Thoracic aorta (tissue), 2 donors: ENCODE measurements around the gene SERPINB11. TPM values are rescaled to one million over a fixed set of nuclear protein-coding genes. Genes with fewer than 3 reads are reported as not detected.

ENCODE experiments used
- ATAC-seq: fragments of 150-250 bp; one replicate; pipeline ENCODE4 v1.8.0; 2017; ENCODE audit warnings: low read depth; ENCODE audit not compliant: insufficient number of reproducible peaks, low FRiP score
- DNase-seq: peaks from one replicate; pipeline ENCODE4 v3.0.0-alpha.2; 2020; ENCODE audit warnings: low spot score
- H3K27ac ChIP-seq, 2 donors: fragments of 200-600 bp; sonication (generic); 1 replicate in 1 of 2; 2 replicates in 1 of 2; pipeline ENCODE4 v1.5.1; 2016; ENCODE audit warnings: mild to moderate bottlenecking in 2 of 2, moderate library complexity in 2 of 2
- H3K27me3 ChIP-seq: fragments of 200-600 bp; sonication (generic); replicated peaks from 2 replicates; pipeline ENCODE4 v1.6.0; 2016; ENCODE audit warnings: mild to moderate bottlenecking; ENCODE audit not compliant: insufficient read depth
- H3K36me3 ChIP-seq: fragments of 200-600 bp; sonication (generic); one replicate; pipeline ENCODE4 v1.5.1; 2016
- H3K4me1 ChIP-seq, 2 donors: fragments of 200-600 bp; sonication (generic); 1 replicate in 1 of 2; 2 replicates in 1 of 2; pipeline versions ENCODE4 v1.5.1 to v1.6.0; 2016; ENCODE audit warnings: low read depth in 2 of 2, mild to moderate bottlenecking in 1 of 2; ENCODE audit not compliant: control insufficient read depth in 1 of 2
- H3K4me3 ChIP-seq: fragments of 200-600 bp; sonication (generic); 2 replicates; pipeline ENCODE4 v1.5.1; 2016; ENCODE audit warnings: mild to moderate bottlenecking
- H3K9me3 ChIP-seq: fragments of 200-600 bp; sonication (generic); 2 replicates; pipeline ENCODE4 v1.5.1; 2016
- total RNA-seq, 2 donors: library from RNA; depleted of rRNA; stranded (reverse); fragments of >200 nt; gene quantifications; one replicate each; pipeline versions ENCODE4 v1.1.0 to v1.2.3, GENCODE V29; 2016
- TF ChIP-seq, protein P1 (sequence below): fragments of 200-600 bp; sonication (generic); IDR thresholded peaks from one replicate; pipeline ENCODE4 v1.5.1; 2019; ENCODE audit warnings: antibody characterized with exemption

The SERPINB11 gene
- total RNA-seq, 2 donors from 2014 or later: not detected

- Histone ChIP-seq H3K27me3 (no peaks in the 10 kb centered on the region), H3K4me3 (no peak overlapping the region), H3K4me1 (no peaks in the 10 kb centered on the region), H3K36me3 (no peaks in the 10 kb centered on the region), H3K27ac (no peak overlapping the region), H3K9me3 (no peaks in the 10 kb centered on the region)
- no peak for ATAC-seq
- no peak for DNase-seq
- TF ChIP-seq, protein P1, sequence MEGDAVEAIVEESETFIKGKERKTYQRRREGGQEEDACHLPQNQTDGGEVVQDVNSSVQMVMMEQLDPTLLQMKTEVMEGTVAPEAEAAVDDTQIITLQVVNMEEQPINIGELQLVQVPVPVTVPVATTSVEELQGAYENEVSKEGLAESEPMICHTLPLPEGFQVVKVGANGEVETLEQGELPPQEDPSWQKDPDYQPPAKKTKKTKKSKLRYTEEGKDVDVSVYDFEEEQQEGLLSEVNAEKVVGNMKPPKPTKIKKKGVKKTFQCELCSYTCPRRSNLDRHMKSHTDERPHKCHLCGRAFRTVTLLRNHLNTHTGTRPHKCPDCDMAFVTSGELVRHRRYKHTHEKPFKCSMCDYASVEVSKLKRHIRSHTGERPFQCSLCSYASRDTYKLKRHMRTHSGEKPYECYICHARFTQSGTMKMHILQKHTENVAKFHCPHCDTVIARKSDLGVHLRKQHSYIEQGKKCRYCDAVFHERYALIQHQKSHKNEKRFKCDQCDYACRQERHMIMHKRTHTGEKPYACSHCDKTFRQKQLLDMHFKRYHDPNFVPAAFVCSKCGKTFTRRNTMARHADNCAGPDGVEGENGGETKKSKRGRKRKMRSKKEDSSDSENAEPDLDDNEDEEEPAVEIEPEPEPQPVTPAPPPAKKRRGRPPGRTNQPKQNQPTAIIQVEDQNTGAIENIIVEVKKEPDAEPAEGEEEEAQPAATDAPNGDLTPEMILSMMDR: no peak
These were observed 18.0 kb upstream of the SERPINB11 start for GRCh38 chr18:63684718-63685117.

GRCh38 chr18:63686871-63687270, 15.9 kb upstream of the SERPINB11 start:
- H3K4me1 ChIP-seq: no peaks in the 10 kb centered on the region
- ATAC-seq (no peak), DNase-seq (no peak)
- no peaks in the 10 kb centered on the region for H3K27me3 ChIP-seq
- H3K4me3 ChIP-seq: no peak overlapping the region
- no peak overlapping the region for H3K27ac ChIP-seq
- no peaks in the 10 kb centered on the region for H3K9me3 ChIP-seq
- H3K36me3 ChIP-seq: no peaks in the 10 kb centered on the region
- TF ChIP-seq, protein P1: no peak

DNA sequence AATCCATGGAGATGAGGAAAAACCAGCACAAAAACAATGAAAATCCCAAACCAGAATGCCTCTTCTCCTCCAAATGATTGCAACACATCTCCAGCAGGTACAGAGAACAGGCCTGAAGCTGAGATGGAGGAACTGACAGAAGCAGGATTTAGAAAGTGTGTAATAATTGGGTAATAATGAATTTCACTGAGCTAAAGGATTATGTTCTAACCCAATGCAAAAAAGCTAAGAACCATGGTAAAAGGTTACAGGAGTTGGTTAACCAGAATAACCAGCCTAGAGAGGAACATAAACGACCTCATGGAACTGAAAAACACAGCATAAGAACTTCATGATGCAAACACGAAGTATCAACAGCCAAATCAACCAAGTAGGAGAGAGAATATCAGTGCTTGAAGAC, 13.7 kb upstream of the SERPINB11 start:
- H3K36me3 ChIP-seq: no peaks in the 10 kb centered on the region
- H3K27me3 ChIP-seq: no peaks in the 10 kb centered on the region
- DNase-seq (no peak), ATAC-seq (no peak)
- no peak overlapping the region for H3K27ac ChIP-seq
- H3K4me3 ChIP-seq: no peak overlapping the region
- H3K9me3 ChIP-seq: no peaks in the 10 kb centered on the region
- no peaks in the 10 kb centered on the region for H3K4me1 ChIP-seq
- TF ChIP-seq, protein P1: no peak

- no peak for DNase-seq
- TF ChIP-seq, protein P1: no peak
- no peak for ATAC-seq
- Histone ChIP-seq H3K4me1 (no peaks in the 10 kb centered on the region), H3K4me3 (no peak overlapping the region), H3K9me3 (no peaks in the 10 kb centered on the region), H3K27ac (no peak overlapping the region), H3K27me3 (no peaks in the 10 kb centered on the region), H3K36me3 (no peaks in the 10 kb centered on the region)
These were observed 5.6 kb upstream of the SERPINB11 start for GRCh38 chr18:63697097-63697660.

GRCh38 chr18:63700501-63700900, 2.3 kb upstream of the SERPINB11 start:
- no peaks in the 10 kb centered on the region for H3K36me3 ChIP-seq

More at GRCh38 chr18:63700501-63700900, 2.3 kb upstream of the SERPINB11 start:
- Histone ChIP-seq H3K4me3 (no peak overlapping the region), H3K27ac (no peak overlapping the region), H3K9me3 (no peaks in the 10 kb centered on the region), H3K4me1 (no peaks in the 10 kb centered on the region), H3K27me3 (no peaks in the 10 kb centered on the region)
- no peak for DNase-seq
- TF ChIP-seq, protein P1: no peak
- ATAC-seq: no peak
